Hematopoietic multipotent progenitor cell treated with erythropoietin and hydrocortisone succinate and interleukin-3 and kit ligand, for 17 days (in vitro differentiated cells): Measurements from ENCODE around the gene TCTN1.
"Not testable (repeated sequence)": the region's sequence is repeated elsewhere in the genome, so short reads cannot be mapped to it uniquely, and the experiment has no call there.

ENCODE experiments used
- DNase-seq: peaks from one replicate; pipeline ENCODE4 v3.0.0-alpha.2; 2015; ENCODE audit warnings: low spot score

TCTN1 gene

DNA sequence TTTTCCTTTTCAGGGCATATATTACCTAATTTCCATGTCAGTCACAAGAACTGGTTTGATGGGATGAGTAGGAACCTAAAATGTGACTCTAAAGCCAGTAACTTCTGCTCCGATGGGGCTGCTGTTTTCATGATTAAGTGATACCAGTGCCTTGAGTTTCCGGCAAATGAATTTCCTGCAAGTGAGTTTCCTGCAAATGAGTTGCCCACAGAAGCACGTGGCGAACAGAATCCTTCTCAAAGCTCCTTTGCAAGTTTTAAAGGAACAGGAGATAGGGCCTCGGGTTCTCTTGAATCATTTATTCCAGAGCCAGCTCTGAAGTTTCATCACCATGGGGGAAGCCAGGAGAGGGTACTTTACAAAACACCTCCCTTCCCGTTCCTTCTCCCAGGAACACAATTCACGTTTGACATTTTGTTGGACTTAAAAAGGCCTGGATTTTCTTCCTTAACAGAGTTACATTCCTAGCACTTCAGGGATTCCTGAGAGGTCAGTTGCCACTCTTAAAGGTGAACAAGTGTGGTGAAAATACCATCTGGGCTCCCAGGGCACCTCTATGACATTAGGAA, 28.6 kb upstream of the TCTN1 start:
- DNase-seq = no peak

DNA sequence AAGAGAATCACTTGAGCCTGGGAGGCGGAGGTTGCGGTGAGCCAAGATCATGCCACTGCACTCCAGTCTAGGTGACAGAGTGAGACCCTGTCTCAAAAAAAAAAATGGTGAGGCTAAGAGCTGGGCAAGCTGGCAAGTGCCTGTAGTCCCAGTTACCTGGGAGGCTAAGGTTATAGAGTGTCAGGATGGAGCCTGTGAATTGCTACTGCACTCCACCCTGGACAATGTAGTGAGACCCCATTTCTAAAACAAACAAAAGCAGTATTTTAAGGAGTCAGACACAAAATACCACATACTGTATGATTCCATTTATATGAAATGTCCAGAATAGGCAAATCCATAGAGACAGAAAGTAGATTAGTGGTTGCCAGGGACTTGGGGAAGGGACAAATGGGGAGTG, 26.8 kb upstream of the TCTN1 start:
- DNase-seq = not testable (repeated sequence)

DNA sequence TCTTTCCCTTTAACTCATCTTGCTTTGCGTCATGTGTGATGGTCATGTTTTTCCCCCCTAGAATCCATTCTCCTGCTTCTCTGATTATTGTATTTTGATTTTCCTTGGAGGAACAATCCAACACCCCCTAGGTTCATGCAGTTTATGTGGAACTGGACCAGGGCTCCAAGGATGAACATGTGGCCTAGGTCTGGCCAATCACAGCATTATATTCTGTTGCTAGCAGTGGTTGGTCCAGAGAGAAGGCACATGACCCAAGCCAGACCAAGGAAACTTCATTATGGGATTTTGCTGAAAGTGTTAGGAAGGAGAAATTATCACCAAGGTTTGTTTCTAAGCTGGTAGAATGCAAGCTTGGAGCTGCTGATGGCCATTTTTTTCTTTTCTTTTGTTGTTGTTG, 23.9 kb upstream of the TCTN1 start:
- DNase-seq = no peak

DNA sequence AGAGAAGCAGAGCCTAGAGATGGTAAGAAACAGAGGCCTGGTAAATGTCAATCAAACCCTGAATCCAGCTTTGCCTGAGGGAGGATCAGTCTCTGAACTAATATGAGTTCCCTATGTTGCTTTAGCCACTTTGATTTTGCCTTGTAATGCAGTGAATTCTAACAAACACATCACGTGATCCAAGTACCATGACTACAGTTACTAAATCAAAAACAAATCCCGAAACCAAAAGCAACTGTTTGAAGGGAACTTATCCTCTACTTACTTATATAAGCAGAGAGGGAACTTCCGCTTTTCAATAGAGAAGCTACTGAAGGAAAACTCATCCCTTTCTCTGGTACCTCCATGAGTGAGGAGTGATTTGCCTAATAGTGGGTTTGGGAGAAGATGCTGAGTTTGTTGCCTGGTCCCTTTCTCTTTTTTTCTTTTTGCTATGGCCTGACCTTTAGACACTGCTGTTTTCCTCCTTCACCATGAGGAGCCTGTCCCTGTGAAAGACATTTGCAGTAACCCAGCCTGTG, 23.1 kb upstream of the TCTN1 start:
- peak; percentile 72 for DNase-seq

DNA sequence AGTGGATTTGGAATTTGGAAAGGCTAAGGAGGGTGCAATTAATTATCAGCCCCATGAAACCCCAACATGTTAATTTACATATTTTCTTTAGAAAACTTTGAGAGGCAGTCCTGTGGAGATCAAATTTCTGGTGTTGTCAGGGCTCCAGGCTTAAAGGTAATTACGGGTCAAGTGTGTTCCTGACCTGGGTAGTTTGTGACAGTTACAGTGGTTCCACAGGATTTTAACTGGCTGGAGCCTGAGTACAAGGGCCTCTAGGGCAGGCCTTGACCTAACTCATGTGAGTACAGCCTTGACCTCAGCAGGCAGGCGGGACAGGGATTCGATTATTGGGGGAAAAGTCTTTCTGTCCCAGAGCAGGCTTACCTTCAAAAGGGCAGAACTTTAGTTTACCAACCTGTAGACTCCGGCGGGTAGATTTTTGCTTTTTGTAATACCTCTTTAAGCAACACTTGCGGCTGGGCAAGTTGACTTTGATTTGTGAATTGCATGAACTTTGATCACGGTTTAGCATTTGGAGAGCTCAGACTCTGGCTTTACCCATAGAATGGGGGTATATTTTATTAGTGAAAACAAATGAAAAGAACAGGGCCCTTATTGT, 22.4 kb upstream of the TCTN1 start:
- peak; percentile 13 for DNase-seq

DNA sequence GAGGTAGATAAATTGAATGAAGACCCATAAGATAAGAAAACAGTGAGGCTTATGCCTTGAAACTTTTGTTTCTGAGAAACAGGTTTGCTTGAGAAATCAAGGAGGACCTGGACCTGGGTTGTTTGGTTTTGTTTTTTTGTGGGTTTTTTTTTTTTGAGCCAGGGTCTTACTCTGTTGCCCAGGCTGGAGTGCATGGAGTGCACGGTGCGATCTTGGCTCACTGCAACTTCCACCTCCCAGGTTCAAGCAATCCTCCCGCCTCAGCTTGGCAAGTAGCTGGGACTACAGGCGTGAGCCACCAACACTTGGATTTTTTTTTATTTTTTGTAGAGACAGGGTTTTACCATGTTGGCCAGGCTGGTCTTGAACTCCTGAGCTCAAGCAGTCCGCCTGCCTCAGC, 21.9 kb upstream of the TCTN1 start:
- no peak for DNase-seq

DNA sequence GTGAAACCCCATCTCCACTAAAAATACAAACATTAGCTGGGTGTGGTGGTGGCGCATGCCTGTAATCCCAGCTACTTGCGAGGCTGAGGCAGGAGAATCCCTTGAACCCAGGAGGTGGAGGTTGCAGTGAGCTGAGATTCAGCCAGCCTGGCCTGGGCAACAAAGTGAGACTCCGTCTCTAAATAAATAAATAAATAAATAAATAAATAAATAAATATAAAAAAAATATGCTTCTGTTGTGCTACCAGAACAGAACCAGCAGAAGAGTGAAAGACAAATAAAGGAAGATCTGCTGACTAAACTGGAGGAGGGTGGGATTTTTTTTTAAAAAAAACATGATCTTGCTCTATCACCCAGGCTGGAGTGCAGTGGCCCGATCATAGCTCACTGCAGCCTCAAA, 21.0 kb upstream of the TCTN1 start:
- not testable (repeated sequence) for DNase-seq

DNA sequence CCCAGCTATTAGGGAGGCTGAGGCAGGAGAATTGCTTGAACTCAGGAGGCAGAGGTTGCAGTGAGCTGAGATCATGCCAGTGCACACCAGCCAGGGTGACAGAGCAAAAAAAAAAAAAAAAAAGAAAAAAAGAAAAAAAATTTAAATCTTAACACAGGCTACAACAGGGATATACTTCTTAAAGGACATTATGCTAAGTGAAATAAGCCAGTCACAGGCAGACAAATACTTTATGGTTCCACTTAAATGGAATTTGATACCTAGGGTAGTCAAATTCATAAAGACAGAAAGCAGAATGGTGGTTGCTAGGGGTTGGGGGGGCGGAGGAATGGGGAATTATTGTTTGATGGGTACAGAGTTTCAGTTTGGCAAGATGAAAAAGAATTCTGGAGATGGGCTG, 16.0 kb upstream of the TCTN1 start:
- no peak for DNase-seq

DNA sequence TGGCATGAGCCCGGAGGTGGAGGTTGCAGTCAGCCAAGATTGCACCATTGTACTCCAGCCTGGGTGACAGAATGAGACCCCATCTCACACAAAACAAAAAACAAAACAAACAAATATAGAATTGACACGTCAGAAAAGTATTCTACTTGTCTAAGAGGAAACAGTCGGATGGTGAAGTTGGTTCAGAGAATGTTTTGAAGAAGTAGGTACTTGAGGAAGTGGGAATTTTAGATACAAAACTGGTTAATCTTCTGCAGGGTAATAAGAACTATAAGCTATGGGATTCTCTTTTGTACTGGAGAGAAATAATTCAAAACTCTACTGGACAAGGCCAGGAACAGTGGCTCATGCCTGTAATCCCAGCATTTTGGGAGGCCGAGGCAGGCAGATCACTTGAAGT, 14.6 kb upstream of the TCTN1 start:
- DNase-seq = no peak

DNA sequence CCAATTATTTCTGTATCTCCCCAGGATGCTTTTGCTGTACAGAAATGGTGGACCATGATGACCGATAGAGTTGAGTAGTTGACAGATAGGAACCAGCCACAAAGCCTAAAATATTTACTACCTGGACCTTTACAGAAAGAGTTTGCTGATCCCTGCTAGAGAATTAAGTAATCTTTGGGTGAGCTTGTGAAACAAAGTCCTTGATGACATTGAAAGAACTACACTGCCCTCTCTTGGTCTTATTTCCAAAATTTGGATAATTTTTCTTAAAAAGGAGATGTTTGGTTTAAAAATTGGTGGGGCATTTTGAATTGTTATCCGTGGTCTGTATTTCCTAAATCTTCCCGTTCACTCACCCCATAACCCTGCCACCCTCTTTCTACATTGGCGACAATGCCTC, 13.7 kb upstream of the TCTN1 start:
- DNase-seq = peak; percentile 53

DNA sequence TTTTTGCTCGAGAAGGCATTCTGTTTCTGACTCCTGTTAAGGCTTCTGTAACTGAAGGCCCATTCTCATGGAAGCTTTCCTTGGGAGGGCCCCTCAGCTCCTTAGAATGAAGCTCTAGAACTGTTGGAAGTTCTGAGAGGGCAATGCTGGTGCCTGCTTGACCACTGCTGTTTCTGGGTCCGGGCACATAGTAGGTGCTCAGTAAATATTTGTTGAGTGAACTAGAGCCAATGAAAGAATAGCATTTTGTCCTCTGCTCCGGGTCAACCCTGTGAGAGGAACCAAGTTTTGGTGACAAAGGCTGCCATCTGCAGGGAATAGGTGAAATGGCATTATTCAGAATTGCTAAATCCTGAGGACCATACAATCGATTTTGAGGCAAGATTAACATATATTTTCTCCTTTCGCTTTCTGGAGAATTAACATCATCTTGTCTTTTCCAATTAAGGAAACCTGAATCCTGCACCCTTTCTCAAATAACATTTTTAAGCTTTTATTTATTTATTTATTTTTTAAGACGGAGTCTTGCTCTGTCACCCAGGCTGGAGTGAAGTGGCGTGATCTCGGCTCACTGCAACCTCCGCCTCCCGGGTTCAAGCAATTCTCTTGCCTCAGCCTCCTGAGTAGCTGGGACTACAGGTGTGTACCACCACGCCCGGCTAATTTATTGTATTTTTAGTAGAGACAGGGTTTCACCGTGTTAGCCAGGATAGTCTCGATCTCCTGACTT, 11.7 kb upstream of the TCTN1 start:
- DNase-seq = peak; percentile 71

DNA sequence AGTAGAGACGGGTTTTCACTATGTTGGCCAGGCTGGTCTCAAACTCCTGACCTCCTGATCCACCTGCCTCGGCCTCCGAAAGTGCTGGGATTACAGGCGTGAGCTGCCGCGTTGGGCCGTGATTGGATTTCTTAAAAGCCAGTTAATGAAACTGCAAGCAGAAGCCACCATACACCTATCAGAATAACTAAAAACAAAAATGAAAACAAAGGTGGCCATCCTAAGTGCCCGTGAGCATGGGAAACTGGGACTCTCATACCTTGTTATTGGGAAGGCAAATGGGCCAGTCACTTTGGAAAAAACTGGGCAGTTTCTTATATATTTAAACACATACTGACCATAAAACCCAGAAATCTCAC, 7.7 kb upstream of the TCTN1 start:
- no peak for DNase-seq

DNA sequence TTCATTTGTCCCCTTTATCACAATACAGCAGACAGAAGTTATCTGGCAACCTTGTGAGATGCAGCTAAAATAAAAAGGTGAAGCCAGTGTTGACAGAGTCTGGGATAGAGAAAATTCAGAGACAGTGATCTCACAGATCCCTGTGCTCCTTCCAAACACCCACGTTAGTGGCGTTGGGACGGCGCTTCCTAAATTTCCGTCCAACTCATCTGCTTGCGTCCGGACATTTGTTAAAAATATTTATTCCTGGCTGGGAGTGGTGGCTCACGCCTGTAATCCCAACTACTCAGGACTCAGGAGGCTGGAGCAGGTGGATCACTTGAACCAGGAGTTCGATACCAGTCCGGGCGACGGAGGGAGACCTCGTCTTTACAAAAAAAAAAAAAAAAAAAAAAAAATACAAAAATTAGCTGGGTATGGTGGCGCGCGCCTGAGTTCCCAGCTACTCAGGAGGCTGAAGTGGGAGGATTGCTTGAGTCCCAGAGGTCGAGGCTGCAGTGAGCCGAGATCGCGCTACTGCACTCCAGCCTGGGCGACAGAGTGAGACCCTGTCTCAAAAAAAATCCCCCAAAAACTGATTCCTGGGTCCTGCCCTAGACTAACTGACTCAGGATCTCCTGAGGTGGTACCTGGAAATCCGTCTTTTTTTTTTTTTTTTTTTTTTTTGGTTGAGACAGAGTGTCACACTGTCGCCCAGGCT, 708 bp upstream of the TCTN1 start:
- DNase-seq = no peak

DNA sequence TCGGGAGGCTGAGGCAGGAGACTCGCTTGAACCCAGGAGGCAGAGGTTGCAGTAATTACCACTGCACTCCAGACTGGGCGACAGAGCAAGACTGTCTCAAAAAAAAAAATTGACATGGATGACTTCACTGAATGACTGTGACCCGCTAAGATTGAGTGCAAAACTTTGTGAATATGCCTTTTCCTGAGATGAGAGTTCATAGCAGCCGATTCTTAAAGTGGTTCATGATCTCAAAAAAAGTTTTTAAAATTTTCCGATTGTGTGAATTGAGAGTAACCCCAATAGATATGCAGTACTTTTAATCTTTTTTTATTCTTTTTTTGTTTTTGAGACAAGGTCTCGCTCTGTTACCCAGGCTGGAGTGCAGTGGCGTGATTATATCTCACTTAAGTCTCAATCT, 1.2 kb downstream of the TCTN1 start:
- no peak for DNase-seq

DNA sequence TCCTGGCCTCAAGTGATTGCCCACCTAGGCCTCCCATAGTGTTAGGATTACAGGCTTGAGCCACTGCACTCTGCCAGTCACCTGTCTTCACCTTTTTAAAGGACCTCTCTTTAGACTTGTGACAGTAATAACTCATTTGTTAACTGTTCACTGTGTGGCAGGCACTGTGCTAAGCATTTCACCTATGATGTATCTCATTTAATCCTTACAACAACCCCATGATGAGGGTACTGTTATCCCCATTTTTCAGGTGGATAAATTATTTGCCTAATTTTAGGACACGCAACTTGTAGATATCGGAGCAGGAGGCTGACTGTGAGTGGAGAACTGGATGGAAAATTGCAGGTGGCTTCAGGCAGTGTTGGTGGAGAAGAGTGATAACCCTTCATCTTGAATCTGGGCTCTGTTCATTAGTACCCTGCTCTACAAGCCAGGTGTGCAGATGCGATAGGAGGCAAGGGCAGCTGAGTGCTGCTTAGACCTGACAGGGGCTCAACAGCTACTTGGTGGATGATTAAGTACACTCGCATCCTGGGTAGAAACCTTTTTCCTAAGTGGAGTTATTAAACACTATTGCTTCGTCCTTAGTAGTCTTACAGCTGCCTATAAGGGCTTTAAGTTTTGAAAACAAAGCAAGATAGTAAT, 2.7 kb downstream of the TCTN1 start:
- DNase-seq = no peak

DNA sequence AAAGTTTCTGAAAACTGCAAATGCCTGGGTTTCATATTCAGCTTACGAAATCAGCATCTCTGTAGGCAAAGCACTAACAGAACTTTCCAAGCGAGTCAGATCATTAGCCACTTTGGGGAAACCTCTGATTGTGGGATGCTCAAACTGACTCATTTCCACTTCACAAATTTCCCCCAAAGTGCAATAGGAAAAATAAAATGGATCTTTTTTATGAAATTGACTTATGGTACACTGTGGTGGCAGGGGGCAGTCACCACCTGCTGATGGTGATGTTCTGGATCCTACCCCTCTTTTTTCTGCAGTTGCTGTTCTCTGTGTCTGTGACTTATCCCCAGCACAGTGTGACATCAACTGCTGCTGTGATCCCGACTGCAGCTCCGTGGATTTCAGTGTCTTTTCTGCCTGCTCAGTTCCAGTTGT, 5.6 kb downstream of the TCTN1 start:
- no peak for DNase-seq

DNA sequence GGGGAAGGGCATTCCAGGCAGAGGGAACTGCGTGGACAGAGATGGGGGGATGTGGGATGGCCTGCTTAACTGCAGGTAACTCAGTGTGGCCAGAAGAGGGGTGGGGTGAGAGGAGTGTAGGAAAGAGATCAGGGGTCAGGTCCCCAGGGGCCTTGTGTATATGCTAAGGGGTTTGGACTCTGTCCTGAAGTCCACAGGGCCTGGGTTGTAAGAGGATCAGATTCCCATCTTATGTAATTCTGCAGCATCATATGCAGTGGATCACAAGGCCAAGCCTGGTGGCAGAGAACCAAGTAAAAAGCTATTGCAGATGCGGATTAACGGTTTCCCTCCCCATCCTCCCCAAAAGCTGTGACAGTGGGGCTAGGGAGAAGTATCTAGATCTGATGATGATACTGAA, 8.7 kb downstream of the TCTN1 start:
- DNase-seq = no peak

DNA sequence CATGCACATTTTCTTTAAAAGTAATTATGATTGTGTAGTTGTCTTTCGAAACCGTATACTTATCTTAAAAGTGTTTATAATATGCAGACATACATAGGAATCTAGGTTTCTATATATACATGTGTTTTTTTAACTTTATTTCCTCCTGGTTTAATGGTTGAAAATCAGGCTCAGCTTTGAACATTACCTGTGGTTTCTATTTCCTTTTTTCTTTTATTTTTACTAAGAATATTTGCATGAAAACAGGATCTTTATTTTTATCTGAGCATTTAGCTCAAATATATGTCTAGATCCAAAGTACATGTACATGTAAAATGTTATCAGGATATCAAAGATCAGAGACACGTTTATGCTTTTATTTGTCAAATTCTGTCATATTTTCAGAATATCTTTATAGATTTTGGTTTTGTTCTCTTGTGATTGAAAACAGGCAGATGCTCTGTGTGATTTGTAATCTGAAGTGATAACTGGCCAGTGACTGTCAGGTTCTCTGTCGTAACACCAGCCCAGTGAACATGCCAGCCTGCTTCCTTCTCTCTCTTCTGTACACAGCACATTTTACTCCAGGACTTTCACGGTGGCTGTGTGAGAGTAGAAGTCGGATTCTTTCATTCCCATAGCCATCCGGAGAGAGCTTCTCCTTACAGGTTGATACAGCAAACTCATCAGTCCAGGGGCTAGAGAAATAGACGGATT, 13.7 kb downstream of the TCTN1 start:
- no peak for DNase-seq

DNA sequence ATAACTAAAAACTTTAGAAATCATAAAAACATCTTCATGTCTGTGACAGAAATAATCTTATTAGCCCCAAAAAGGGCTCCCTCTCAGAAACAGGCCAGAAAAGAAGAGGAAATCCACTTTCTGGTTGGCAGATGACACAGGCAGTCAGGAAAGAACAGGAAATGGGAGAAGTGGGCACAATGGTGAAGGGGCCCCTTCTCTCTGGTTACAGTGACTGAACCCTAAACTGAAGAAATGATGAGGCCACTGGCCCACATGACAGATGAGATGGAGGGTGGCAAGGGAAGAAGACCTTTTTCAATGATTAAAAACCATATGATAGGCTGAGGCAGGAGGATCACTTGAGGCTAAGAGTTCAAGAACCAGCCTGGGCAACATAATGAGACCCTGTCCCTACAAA, 21.1 kb downstream of the TCTN1 start:
- DNase-seq = no peak

DNA sequence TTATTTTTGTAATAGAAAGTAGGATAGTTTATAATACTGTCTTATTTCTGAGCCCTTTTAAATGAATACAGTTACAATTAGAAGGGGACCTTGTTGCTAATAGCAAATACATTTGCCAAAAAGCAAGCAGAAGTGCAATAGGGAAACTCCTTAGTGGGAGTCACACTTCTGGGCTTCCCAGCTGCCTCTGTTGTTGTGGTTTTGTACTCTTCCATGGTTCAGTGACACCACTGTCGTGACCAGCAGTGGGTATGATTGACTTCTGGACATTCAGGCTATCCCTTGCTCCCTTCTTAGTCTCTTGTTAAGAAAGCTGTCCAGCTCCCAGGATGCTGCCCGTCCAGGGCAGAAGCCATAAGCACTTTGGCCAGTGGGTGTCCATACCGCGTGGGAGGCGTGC, 22.6 kb downstream of the TCTN1 start:
- no peak for DNase-seq

DNA sequence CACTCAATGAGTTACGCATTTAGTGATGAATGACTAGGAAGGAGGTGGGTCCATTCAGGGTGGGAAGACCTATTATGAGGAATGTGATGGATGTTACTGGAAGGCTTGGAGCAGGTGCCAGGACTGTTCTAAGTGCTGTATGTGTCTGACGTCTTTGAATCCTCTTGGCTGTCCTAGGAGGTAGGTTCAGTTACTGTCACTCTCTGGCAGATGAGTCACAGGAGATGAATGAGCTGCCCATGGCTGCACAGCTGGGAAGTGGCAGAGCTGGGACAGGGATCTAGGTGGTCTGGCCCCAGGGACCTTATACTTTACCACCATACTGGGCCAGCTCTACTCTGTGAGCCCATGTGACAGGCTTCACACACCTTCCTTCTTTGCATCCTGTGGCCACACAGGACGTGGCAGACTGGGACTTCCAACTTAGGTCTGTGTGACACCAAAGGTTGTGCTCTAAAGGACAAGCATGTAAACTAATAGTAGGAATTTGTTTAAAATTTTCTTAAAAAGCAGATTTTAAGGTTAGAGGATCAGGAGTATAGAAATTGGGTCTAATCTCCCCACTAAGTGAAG, 24.0 kb downstream of the TCTN1 start:
- DNase-seq = no peak

DNA sequence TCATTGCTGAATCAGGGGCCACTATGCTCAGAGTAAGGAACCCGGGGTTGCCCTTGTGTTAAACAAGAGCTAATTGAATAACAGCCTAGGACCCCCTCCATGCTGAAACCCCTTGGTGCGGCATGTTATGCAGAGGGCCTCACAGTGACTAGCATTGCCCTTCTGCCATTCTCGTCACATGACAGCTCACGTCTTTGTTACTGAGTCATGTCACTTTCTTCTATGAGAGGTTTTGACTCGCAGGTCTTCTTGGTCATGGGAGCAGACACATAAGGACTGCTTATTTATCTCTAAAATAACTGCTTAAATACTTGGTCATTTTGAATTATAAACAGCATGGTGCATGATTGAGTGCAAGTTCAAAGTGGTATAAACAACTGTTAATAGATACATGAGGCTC, 24.9 kb downstream of the TCTN1 start:
- no peak for DNase-seq
